NCI-H748 (cell line): Measurements from ENCODE around the gene SALL1.

Experiments used
- DNase-seq: peaks from one replicate; lab custom pipeline; 2025; ENCODE audit not compliant: unreplicated experiment; lab: John Stamatoyannopoulos, UW

SALL1 gene

DNA sequence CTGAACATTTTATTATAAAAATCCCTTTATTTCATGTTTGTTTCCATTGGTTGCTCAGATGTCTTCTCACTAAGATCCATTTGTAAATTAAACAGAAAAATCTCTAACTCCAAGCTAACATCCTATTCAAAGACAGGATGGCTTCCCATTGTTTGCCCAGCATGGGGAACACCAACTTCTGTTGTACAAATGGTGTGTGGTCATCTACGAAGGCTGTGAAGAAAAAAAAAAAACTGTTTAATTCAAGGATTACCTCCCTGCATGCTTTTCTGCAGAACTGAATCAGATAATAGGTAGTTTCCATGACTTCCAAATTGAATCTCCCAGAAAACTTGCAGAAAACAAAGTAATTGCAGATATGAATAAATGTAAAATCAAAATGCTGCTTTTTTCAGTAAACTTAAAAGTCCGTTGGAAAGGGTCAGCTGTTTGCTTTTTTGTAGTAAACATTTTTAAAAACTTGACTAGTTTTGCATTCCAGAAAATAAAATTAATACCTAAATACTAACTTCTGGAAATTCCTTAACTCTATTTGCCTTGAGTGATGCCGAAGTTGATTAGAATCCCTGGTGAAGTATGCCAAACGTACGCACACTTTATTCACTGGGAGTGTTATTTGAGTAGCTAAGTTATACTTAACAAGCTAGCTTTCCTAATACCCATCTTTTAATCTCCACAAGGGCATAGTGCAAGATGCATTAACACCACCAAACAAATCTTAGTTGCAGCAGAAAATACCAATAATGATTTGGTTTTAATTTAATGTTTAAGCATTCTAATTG, 7.7 kb downstream of the SALL1 start:
- DNase-seq: no peak

DNA sequence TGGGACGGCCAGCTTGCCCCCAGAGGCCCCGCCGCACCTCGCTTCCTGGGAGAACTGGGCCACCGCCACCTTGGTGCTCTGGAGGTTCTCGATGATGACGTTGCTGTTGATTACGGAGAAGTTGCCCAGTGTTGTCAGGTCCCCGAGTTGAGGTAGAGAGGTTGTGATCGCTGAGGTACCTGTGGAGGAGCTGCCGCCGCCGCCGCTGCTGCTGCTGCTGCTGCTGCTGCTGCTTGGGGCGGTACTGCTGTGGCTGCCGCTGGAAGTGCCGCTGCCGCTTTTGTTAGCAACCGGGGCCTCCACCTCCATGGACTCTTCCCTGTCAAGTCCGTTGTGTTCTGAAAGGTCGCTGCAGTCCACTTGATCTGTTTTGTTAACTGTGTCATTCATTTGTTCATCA, 9.5 kb downstream of the SALL1 start:
- DNase-seq: no peak

DNA sequence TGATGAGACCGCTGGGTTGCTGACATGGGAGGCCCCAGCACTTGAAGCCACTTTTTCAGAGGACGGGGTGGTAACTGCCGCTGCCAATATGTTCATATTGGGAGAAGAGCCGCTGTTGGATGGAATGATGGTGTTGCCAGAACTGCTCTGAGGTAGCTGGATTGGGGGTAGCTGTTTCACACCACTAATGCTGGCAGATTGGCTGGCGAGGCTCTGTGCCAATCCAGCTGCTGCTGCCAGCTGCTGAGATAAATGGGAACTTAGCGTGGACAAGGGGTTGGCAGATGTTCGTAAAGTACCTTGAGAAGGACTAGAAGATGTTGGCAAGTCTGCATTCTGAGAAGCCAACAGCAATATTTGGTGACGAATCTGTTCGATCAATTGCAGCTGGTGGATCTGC, 10.0 kb downstream of the SALL1 start:
- no peak for DNase-seq

DNA sequence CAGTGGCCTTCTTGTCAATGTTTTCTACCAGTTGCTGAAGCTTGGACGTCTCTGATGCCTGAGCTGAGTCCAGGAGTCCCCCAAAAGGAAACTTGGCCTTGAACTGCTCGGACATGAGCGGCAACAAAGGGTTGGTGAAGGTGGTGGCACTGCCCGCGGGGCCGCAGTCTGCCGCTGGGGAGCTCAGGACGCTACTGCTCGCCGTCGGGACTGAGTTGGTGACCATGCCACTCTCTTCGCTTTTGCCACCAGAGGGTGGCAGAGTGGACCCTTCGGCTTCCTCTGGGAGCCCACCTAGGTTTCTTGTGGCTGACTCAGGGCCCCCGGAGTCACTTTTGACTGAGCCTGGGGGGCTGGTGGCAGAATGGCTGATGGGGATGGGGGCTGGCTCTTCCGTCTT, 11.0 kb downstream of the SALL1 start:
- no peak for DNase-seq

DNA sequence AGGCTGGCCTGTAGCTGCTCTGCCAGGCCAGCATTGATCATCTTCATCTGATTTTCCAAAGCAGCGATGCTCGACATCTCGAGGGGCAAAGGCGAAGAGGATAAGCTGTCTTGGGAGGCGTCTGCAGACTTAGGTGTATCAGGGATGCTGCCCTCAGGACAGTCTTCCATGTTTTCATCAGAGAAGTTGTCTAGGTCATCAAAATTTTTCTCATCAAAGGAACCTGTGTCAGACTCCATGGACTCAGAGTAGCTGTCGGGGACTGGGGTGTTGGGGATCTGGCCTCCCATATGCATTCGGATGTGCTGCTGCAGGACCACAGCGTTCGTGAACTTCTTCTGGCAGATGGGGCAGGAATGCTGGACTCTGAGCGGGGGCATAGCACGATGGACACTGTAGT, 11.5 kb downstream of the SALL1 start:
- DNase-seq: no peak

DNA sequence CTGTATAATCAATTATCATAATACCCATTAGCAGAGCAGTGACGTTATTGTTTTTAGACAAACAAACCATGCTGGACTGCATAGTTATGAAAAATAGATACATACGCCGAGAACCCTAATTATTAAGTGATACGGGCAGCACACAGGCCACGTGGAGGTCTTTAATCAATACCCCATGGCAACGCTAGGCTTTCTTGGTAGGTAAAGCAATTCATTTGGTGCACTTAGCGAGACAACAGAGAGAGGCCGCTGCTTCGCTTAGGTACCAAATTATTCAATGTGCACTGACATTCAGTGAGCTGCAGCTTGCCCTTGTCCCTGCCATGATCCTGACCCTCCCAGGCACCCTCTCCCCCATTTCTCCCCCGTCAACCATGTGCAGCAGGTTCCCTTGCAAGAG, 12.9 kb downstream of the SALL1 start:
- DNase-seq: peak; percentile 84

DNA sequence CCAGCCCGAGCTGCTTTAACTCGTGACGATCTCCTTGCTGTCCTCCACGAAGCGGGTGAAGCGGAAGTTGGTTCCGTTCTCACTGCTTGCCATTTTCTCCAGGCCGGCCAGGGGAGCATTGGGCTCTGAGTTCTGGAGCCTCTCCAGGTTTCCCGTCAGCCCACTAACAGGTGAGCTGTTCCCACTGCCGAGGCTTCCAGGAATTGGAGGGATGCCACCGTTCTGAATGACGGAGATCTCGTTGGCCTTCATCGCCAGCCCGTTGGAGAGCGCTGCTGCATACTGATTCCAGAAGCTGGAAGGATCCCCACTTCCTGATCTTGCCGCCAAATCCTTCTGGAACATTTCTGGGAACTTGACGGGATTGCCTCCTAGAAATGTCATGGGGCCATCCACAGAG, 14.0 kb downstream of the SALL1 start:
- DNase-seq: no peak

DNA sequence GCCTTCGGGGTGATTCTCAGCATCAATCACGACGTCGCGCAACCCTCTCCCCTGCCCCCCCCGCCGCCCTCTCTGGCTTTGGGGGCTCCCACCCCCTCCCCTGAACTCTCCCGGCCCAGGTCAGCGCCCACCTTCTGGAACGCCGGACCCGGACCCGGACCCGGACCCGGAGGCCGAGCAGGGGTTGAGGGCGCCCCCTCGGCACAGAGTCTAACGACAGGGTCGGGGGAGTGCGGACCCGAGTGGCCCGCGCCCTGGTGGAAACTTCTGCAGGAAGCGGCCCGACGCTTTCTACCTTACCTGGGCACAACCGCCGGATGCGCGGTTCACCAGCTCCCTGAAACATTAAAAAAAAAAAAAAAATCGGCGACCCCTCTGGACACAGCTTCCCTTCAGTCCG, 16.2 kb downstream of the SALL1 start:
- DNase-seq: no peak

DNA sequence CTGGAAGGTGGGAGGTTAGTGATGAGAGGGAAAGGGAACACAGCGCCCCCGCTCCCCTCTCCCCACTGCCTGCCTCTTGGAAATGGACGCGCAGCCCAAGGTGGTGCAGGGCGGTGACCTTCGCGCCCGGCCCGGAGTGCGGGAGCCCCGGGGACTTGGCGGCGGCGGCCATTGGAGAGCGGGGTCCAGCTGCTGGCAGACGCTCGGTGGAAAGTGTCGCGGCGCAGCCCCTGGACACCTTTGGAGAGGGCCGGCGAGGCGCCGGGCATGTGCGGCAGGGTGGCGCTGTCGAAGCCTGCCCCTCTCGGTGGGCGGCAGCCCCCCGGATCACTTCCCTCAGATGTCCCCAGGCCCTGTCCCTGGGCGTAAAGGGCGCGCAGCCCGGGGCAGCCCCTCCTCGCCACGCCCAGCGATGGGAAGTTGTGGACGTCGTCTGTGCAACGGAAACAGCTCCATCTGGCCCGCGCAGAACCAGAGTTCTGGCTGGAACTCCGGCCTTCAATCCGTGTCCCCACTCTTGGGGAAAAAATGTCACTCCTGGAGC, 16.7 kb downstream of the SALL1 start:
- no peak for DNase-seq

DNA sequence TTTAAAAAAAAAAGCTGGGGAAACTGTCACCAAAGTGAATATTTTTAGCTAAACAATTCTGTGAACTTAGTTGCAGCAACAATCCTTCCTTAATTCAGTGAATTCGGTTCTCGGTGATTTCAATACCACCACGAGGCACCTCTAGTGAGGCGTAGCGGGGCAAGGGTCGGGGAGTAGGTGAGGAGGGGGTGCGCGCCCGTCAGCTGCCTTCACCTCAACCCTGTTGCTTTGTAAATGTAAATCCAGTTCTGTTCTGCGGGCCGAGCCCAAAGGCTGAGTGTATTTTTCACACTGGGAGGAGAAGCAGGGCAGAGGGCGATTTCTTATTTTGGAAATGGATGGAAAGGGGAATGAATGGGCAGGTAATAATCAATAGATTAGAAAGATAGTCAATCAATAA, 17.4 kb downstream of the SALL1 start:
- DNase-seq: no peak

DNA sequence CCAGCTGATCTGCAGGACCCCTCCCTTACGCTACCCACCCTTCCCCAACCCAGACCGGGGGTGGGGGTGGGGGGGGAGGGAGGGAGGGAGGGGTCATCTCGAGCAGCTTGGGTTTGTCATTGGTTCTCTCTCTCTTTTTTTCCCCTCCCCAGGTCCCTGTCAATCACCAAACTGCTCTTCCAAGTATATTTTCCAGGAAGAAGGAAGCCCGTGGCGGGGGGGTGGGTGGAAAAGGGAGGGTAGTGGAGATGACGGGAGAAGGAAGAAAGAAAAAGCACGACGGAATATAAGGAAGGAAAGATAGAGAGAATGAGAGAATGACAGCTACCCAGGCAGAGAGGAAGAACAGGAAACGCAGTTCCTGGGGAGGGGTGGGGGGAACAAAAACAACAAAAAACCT, 17.9 kb downstream of the SALL1 start:
- DNase-seq: no peak

DNA sequence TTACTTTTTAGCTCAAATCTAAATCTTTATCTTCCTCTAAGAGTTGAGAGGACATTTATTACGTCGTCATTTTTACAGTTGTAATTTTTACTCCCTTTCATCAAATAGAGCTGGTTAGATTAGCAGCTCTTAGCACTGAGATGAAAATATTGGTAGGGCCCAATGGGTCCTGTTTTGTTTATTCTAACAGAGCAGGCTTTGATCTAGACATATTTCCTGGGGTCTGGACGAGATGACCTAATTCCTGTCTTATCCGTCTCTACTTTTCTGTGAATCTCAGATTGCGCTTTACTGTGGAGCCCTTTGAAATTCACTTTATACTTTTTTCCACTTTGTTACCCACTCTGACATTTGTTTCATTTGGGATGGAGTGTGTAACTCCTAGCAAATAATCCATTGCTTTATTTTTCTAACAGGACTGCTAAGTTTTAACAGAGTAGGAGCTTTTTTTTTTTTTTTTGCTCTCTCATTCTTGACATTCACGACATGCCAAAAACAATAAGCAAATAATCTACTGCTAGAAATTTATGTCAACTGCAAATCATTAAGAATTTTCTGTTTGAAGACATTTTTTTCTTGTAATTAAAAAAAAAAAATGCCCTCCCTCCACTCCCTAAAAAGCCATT, 18.5 kb downstream of the SALL1 start:
- DNase-seq: no peak

DNA sequence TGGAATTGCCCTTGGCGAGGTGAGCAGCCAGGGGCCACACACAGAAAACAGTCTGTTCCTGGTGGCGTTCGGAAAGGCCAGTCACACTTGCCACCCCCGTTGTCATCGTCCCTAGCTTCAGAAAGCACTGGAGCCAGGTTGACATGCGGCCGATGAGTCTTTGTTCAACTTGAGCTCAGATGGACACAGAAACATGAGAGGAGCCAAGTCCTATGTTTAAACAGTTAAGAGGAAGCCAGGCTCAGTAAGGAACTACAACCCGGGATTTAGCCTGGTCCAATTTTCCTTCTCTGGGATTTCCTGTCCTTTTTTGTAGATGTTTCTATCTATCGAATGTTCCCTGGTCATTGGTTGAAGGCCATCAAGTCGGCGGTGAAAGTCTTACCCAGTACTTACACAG, 19.5 kb downstream of the SALL1 start:
- DNase-seq: no peak

DNA sequence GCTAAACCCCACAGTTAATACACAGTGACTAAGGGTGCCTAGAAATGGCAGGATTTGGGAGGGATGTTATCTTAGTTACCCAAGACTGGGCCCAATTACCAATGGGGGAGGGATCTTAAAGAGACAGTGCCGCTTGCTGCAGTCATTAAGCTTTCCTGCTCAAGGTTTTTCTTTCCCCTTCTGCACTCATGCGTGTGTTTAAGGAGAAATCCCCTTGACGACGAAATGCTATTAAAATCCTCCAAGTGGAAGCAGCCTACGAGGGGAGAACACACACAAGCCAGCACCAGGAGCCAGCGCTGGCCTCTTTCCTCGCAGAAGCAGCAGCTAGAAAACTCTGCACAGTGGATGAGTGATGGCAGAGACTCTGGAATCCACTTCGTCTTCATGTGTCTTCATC, 22.0 kb downstream of the SALL1 start:
- DNase-seq: no peak

DNA sequence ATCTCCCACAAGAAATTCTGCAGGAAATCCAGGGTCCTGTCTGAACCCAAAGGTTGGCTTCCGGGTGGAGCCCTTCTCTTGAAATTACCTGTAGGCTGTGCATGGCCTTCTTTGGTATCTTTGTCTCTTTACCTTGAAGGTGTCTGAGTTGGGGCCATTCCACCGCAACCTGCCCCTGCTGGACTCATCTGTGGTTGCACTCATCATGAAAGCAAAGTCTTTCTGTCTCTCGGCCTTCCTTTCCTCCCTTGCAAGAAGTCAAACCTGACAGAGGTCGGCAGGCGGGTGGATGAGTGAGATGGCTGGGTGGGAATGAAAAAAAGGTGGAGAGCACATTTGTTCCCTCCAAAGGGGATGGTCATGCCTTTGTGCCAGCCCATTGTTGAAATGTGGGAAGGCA, 25.1 kb downstream of the SALL1 start:
- DNase-seq: no peak

DNA sequence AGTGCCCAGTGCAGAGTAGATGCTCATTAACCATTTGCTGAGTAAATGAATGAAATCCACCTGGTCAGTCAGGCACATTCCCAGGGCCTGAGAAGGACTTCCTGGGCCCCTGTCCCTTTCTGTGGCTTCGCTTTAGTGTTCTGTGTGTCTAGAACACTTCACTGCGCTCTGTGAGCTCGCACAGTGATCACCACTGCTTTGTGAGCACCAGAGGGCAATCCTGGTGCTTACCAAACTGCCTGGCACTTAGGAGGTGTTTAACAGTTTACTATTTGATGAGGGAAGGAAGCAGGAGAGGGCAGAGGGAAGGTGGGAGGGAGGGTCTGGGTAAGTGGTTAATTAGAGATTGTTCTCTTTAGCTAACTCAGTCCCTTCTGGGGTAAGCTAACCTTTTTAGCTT, 26.2 kb downstream of the SALL1 start:
- no peak for DNase-seq

DNA sequence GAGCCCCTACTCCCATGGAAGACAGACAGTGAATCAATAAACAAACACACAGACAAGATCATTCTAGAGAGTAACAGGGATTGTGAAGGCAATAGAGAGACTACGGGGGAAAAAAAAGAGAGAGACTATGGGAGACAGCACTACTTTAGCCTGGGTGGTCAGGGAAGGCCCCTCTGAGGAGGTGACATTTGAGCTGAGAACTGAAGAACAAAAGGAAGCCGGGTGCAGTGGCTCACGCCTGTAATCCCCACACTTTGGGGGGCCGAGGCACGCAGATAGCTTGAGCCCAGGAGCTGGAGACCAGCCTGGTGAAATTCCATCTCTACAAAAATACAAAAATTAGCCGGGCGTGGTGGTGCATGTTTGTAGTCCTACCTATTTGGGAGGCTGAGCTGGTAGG, 29.2 kb downstream of the SALL1 start:
- no peak for DNase-seq

DNA sequence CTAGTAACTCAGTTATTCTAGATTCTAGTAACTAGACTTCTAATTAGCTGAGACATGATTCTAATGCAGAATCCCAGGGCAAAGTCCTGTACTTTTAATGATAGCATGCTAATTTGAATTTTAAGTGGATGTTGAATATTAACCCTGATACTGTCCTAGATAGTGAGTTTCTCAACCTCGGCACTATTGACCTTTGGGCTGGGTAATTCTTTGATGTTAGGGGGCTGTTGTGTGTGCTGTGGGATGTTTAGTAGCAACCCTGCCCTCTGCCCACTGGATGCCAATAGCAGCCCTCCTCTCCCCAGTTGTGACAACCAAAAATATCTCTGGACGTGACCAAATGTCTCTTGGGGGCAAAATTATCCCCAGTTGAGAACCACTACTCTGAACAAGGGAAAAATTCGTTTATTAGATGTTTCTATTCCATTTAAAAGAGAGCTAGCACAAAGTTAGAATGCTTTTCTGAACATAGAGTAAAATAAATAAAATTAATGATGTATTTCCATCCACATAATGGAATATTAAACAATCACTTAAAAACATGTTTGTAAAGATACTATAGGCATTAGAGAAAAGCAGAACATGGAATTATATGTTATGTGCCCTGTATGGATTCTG, 30.2 kb downstream of the SALL1 start:
- no peak for DNase-seq

DNA sequence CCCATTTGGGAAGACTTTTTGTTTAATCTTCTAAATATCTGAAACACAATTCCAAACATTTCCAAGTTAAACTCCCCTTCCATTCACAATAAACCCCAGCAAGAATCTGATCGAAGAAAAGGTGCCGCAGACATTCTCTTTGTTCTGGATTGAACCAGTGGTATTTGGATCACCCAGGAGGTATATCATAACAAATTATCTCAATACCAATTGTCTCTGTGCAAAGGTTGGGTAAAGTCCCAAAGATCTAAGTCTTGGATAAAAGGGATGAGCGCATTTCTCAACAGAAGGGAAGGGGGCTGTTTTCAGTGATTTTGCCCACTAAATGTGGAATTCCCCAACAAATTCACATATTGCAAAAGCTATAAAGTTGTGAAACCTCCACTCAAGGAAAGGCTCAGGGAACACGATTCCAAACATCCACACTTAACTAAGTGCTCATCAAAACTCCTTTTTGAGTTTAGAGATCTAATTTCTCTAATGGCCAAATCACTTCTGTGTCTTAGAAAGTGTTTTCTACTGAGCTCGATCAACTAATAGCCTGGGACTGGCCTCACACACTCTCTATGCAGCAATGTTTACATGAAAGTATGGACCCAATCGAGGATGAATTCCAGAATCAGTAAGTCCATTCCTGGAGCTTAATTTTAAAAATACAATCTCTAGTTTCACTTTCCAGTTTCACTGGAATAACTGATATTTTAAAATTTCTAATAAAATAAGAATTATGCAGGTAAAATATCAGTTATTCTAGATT, 30.9 kb downstream of the SALL1 start:
- no peak for DNase-seq

DNA sequence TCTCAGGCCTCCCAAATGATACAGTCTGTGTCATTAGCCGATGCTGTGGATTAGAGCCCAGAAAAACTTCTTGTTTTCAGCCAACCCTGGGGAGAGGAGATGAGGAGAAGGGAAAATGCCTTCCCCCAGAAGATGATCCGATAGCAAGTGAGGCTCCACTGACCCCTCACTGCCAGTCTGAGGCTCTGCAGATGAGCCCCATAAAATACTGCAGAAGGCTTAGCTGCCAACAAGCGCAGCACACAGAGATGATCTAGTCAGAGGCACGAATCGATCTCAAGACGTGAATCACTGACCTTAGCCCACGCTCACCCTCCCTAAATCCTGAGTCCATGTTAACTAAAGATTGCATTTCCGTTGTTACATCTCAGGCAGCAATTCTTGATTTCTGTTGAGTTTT, 31.5 kb downstream of the SALL1 start:
- DNase-seq: no peak

DNA sequence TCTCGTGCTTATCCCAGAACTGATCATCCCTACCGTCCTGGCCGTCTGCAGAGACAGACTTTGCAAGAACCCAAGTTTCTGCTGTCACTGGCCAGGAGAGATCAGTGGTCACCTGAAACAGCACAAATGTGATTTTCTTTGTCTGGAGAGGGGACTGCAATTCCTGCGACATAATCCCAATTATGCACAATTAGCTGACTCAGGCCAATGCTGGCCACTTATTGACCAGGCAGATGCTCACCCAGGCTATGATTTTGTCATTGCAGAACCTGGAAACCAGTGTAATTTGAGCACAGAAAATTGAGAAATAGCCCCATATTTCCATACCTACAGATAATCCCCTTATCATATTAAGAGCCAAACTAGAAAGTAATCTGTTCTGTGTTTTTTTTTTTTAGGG, 34.7 kb downstream of the SALL1 start:
- DNase-seq: no peak

DNA sequence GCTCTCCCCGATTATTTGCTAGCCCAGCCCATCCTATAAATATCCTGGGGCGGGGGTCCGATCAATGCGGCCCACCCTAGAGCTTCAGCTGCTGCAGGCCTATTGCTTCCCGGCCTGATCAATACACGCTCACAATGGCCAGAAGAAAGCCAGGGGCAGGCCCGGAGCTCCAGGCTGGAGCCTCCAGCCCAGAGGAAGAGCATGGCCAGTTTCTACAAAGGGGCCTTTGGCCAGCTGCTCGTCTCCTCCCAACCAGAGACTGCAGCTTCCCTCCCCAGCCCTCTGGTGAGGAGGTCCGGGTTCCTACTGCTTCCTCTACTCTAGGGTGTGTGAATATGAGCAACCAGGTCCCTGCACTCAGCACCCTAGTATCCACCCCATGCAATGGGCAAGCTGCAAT, 36.7 kb downstream of the SALL1 start:
- DNase-seq: no peak
